ENCODE data around the gene PARP14.

Gene PARP14

DNA sequence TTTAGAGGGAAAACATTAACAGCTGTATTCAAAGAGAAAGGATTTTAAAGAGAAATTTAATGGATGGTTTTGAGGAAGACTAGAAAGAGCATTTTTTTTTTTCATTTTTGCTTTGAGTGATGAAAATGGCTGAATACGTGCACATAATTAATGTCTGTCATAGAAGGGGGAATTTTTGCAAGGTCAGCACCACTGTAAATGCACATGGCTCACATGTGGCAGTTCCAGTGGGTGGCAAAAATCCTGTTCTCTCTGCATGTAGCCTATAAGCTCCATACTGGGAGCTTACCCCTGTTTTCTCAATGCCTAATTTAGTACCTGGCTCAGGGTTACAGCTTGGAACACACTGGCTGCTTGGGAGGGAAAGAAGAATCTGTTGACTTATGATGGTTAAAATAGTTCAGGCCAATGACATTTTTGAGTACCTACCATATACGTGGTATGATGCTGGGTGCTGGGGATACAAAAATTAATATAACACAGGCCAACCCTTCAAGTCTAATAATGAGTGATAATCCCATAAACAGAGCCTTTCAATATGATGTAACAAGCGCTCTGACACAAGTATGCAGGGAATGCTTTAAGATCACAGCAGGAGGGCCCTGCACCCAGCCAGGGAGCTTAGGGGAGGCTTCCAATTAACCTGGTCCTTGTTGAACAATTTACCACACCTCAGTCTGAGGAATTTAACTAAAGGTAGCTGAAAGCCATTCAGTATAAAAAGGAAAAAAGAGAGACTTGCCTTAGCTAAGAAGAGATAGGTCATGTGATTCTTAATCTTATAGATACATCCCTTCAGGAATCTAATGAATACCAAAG is 80.0 kb downstream of the PARP14 start:
- no peak for DNase-seq (ENCODE audit: extremely low spot score)
- POLR2A ChIA-PET, result no interaction called here
- CTCF ChIA-PET, result no interaction called here
- TF ChIP-seq, protein P1, sequence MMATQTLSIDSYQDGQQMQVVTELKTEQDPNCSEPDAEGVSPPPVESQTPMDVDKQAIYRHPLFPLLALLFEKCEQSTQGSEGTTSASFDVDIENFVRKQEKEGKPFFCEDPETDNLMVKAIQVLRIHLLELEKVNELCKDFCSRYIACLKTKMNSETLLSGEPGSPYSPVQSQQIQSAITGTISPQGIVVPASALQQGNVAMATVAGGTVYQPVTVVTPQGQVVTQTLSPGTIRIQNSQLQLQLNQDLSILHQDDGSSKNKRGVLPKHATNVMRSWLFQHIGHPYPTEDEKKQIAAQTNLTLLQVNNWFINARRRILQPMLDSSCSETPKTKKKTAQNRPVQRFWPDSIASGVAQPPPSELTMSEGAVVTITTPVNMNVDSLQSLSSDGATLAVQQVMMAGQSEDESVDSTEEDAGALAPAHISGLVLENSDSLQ (IDR thresholded peaks at IDR 0.05), result no peak
- TF ChIP-seq NFRKB (IDR thresholded peaks at IDR 0.05), result no peak
- TF ChIP-seq TARDBP (IDR thresholded peaks at IDR 0.05), result no peak
- TF ChIP-seq FOXK2 (IDR thresholded peaks at IDR 0.05), result no peak
- TF ChIP-seq SP1 (IDR thresholded peaks at IDR 0.05), result no peak
- TF ChIP-seq FOXA1 (IDR thresholded peaks at IDR 0.05), result no peak
- no peak for TF ChIP-seq BHLHE40 (IDR thresholded peaks at IDR 0.05; ENCODE audit: borderline replicate concordance)
- no peak for TF ChIP-seq HDGF (IDR thresholded peaks at IDR 0.05; ENCODE audit: borderline replicate concordance)
- TF ChIP-seq ZNF384 (IDR thresholded peaks at IDR 0.05), result no peak
- TF ChIP-seq FOXM1 (IDR thresholded peaks at IDR 0.05; ENCODE audit: borderline replicate concordance), result no peak
- TF ChIP-seq ARNT (IDR thresholded peaks at IDR 0.05), result no peak
- no peak for TF ChIP-seq L3MBTL2 (conservative IDR thresholded peaks at IDR 0.05)

DNA sequence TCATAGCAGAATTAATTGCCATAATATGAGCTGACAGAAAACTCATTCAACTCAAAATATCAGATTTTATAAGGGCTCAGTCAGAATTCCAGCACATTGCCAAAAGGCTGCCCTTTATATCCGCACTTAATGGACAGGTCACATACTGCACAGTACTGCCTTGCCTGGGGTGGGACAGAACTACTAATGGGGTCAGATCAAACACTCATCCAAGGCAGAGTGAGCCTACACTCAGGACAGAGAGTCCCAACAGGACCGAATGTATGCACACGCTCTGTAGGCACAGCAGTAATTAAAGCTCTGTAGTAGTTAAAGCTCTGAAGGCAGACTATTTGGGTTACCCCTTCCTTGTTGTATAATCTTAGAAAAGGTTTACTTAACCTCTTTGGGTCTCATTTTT is 85.8 kb downstream of the PARP14 start:
- TF ChIP-seq, protein P1 (IDR thresholded peaks at IDR 0.05), result no peak
- TF ChIP-seq LEF1 (IDR thresholded peaks at IDR 0.05; ENCODE audit: borderline replicate concordance) (no peak), BHLHE40 (IDR thresholded peaks at IDR 0.05; ENCODE audit: borderline replicate concordance) (no peak), L3MBTL2 (conservative IDR thresholded peaks at IDR 0.05) (no peak), CTBP1 (IDR thresholded peaks at IDR 0.05; ENCODE audit: borderline replicate concordance) (no peak), SP1 (IDR thresholded peaks at IDR 0.05) (no peak), FOXA1 (IDR thresholded peaks at IDR 0.05) (no peak), SUZ12 (IDR thresholded peaks at IDR 0.05) (no peak), ARNT (IDR thresholded peaks at IDR 0.05) (no peak), ZNF384 (IDR thresholded peaks at IDR 0.05) (no peak), NFRKB (IDR thresholded peaks at IDR 0.05) (no peak), FOXK2 (IDR thresholded peaks at IDR 0.05) (no peak)
- DNase-seq (ENCODE audit: extremely low spot score), result no peak
- CTCF ChIA-PET, result no interaction called here
- POLR2A ChIA-PET, result no interaction called here

DNA sequence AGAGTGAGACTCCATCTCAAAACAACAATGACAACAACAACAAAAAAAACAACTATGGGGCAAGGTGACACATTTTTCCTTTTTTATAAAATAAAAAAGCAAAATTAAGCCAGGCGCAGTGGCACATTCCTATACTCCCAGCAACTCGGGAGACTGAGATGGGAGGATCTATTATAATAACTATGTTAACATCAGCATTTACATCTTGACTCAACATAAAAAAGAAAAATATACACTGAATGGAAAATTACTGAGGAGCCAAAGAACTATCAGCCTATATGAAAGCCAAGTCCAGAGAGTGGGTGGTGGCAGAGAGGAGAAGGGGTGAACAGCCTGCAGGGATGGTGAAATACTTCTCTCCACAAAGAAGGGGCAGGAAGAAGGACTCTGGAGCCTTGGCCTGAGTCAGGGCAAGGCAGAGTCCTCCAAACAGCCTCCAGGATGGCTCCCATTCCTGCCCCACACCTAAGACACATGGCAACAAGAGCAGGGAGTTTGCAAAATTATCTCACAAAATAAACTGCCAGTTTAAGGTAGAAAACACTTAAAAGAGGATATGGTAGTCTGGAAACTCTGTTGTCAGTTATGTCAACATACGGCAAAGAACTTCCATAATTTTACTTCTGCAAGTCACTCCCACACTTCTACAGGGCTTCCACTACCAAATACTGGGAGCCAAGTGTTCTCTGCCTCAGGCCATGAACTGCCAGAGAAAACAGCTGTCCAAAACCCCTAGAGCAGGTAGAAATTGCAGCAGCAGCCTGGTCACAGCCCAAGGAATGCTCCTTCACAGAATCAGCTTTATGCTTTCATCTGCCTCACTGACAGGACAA is 87.1 kb downstream of the PARP14 start:
- POLR2A ChIA-PET, result no interaction called here
- TF ChIP-seq SUZ12 (IDR thresholded peaks at IDR 0.05) (no peak), FOXA1 (IDR thresholded peaks at IDR 0.05) (no peak), LEF1 (IDR thresholded peaks at IDR 0.05; ENCODE audit: borderline replicate concordance) (no peak), ZNF384 (IDR thresholded peaks at IDR 0.05) (no peak), HDGF (IDR thresholded peaks at IDR 0.05; ENCODE audit: borderline replicate concordance) (no peak), SP1 (IDR thresholded peaks at IDR 0.05) (no peak), CTBP1 (IDR thresholded peaks at IDR 0.05; ENCODE audit: borderline replicate concordance) (no peak), FOXM1 (IDR thresholded peaks at IDR 0.05; ENCODE audit: borderline replicate concordance) (no peak)
- DNase-seq (ENCODE audit: extremely low spot score), result no peak
- CTCF ChIA-PET, result no interaction called here

DNA sequence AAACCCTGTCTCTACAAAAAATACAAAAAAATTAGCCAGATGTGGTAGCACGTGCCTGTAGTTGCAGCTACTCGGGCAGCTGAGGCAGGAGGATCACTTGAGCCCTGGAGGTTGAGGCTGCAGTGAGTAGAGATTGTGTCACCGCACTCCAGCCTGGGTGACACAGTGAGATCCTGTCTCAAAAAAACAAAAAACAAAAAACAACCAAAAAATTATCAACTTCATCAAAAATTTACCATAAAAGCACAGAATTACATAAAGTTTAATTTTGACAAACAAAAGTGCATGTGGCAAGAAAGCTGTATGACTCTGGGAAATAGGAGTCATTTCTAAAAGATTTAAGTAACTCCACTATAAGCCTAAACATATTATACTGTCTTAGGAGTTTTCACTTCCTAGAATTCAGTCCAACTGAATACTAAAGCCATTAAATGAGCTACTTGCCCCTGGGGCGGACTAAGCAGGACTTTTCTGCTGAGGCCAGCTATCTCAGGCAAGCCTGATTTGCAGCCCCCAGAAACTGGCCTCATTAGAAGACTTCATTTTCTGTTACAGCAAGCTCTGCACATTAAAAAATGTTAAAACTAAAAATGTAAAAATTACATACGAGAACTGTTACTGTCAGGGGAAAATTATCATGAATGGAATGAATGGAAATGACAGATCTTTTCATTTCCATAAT is 90.0 kb downstream of the PARP14 start:
- TF ChIP-seq ARNT (IDR thresholded peaks at IDR 0.05) (no peak), SUZ12 (IDR thresholded peaks at IDR 0.05) (no peak)
- CTCF ChIA-PET, result no interaction called here
- POLR2A ChIA-PET, result interaction anchor here (1.0 kb wide), 1 partner anchor 23 kb away, joined by 3 read pairs; the partner anchor contains the start of gene HSPBAP1
- DNase-seq (ENCODE audit: extremely low spot score), result no peak

DNA sequence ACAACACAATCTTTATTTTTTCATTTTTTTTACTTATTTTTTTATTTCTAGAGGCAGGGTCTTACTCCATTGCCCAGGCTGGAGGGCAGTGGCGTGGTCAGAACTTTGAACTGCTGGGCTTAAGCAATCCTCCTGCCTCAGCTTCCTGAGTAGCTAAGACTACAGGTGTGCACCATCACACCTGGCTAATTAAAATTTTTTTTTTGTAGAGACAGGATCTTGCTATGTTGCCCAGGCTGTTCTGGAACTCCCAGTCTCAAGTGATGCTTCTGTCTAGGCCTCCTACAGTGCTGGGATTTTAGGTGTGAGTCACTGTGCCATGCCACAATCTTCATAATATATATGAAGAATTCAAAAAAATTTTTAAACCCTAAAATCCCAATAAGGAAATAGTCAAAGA is 92.2 kb downstream of the PARP14 start:
- TF ChIP-seq FOXA1 (IDR thresholded peaks at IDR 0.05), result no peak

DNA sequence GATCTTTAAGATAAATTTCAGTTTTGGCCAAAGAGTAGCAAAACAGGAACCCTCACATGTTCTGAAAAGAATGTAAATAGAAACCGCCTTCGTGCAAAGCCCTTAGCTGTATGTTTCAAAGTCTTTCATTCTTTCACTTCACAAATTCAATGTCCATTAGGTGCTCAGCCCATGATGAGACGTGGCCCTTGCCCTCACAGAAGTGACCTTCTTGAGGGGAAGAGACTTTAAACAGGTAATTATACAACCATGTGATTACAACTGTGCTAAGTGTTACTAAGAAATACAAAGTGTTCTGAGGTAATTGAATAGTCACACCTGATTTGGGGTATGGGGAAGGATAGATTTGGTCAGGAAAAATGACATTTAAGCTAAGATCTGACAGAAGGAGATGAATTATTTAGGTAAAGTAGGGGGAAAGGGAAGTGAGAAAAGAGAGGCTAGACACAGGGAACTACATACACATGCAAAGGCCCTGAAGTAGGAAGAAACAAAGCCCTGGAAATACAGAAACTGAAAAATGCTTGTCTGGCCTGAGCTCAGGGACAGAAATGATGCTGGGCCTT is 93.4 kb downstream of the PARP14 start:
- POLR2A ChIA-PET, result no interaction called here
- CTCF ChIA-PET, result no interaction called here
- TF ChIP-seq CTBP1 (IDR thresholded peaks at IDR 0.05; ENCODE audit: borderline replicate concordance) (no peak), HDGF (IDR thresholded peaks at IDR 0.05; ENCODE audit: borderline replicate concordance) (no peak), ZNF384 (IDR thresholded peaks at IDR 0.05) (no peak), L3MBTL2 (conservative IDR thresholded peaks at IDR 0.05) (no peak), FOXK2 (IDR thresholded peaks at IDR 0.05) (no peak), NFRKB (IDR thresholded peaks at IDR 0.05) (no peak), FOXM1 (IDR thresholded peaks at IDR 0.05; ENCODE audit: borderline replicate concordance) (no peak), BHLHE40 (IDR thresholded peaks at IDR 0.05; ENCODE audit: borderline replicate concordance) (no peak)
- DNase-seq (ENCODE audit: extremely low spot score), result no peak

More for the DNA sequence above, 92.2 kb downstream of the PARP14 start:
- DNase-seq (ENCODE audit: extremely low spot score), result no peak
- ChIA-PET CTCF (no interaction called here), POLR2A (interaction anchor here (2.1 kb wide), 1 partner anchor 21 kb away, joined by 8 read pairs; the partner anchor contains the start of gene HSPBAP1)
